Lung (tissue), 12 donors: ENCODE results near the gene OOSP1. TPM values are rescaled to one million over a fixed set of nuclear protein-coding genes. Genes with fewer than 3 reads are reported as not detected.

ENCODE experiments used
- ATAC-seq: fragments of 200-7000 bp; cut with Tn5 transposase; one replicate; pipeline ENCODE4 v1.9.1; 2020; ENCODE audit warnings: moderate number of reproducible peaks; ENCODE audit not compliant: insufficient read depth, low FRiP score
- DNase-seq, 3 donors: peaks; one replicate each; pipeline ENCODE4 v3.0.0-alpha.2; 2013 to 2017
- H3K27ac ChIP-seq, 2 donors: one replicate each; pipeline ENCODE4 v1.5.1; 2013; ENCODE audit warnings: mild to moderate bottlenecking in 2 of 2, moderate library complexity in 2 of 2, control low read depth in 1 of 2, inconsistent platforms in 1 of 2, low read depth in 1 of 2, low read length in 1 of 2
- H3K27me3 ChIP-seq, 3 donors: one replicate each; pipeline ENCODE4 v1.5.1; 2013; ENCODE audit warnings: low read length in 2 of 3; ENCODE audit not compliant: control insufficient read depth in 3 of 3, insufficient read depth in 3 of 3
- H3K36me3 ChIP-seq, 4 donors: one replicate each; pipeline ENCODE4 v1.5.1; 2013; ENCODE audit warnings: low read length in 4 of 4, mild to moderate bottlenecking in 1 of 4, moderate library complexity in 1 of 4; ENCODE audit not compliant: control insufficient read depth in 4 of 4, insufficient read depth in 4 of 4
- H3K4me1 ChIP-seq, 5 donors: one replicate each; pipeline ENCODE4 v1.5.1; 2013; ENCODE audit warnings: low read length in 5 of 5, mild to moderate bottlenecking in 2 of 5, moderate library complexity in 1 of 5; ENCODE audit not compliant: control insufficient read depth in 5 of 5, insufficient read depth in 5 of 5
- H3K4me3 ChIP-seq: one replicate; pipeline ENCODE4 v1.5.1; 2013; ENCODE audit warnings: mild to moderate bottlenecking, control low read depth, moderate library complexity
- H3K9ac ChIP-seq, 2 donors: one replicate each; pipeline ENCODE4 v1.5.1; 2013; ENCODE audit warnings: low read length in 2 of 2, control low read depth in 1 of 2; ENCODE audit not compliant: insufficient read depth in 1 of 2
- H3K9me3 ChIP-seq, 4 donors: one replicate each; pipeline ENCODE4 v1.5.1; 2013; ENCODE audit warnings: low read length in 3 of 4, mild to moderate bottlenecking in 1 of 4, moderate library complexity in 1 of 4; ENCODE audit not compliant: control insufficient read depth in 4 of 4, insufficient read depth in 3 of 4
- CTCF ChIP-seq: IDR thresholded peaks from 2 replicates; pipeline ENCODE4 v1.5.1; 2012; ENCODE audit warnings: mild to moderate bottlenecking; ENCODE audit errors: control extremely low read depth, extremely low read depth
- WGBS, 2 donors: extraction: QIAGEN DNeasy Blood & Tissue Kit; methylation state at CpG; one replicate each; pipeline ENCODE4 v1.1.7; 2013; 5-methylcytosine and 5-hydroxymethylcytosine counted together
- polyA plus RNA-seq, 2 donors: library from polyadenylated mRNA; stranded (reverse); fragments of 200-250 nt; gene quantifications; one replicate each; pipeline ENCODE4 v1.2.1, GENCODE V29; 2013
- total RNA-seq, 2 donors: library from RNA; depleted of rRNA in 1 of 2; stranded (reverse); fragments of >200 nt in 1 of 2; gene quantifications; one replicate each; pipeline ENCODE4 v1.2.1, GENCODE V29; 2014 to 2021
- donor health status: control.
- donor health status: control.
- donor health status: Bipolar disorder and iron deficiency.
- donor health status: healthy.
- donor health status: DM: yes; HTN: yes; CAD: no.

OOSP1 gene
- total and polyA plus RNA-seq, 4 donors = not detected

GRCh38 chr11:59999691-60000090 is 61.5 kb downstream of the OOSP1 start:
- Histone ChIP-seq H3K27ac (no peak overlapping the region), H3K9me3 (peaks cover 0 to 5% (median 0%) of the 10 kb centered on the region in 4 donors), H3K36me3 (no peaks in the 10 kb centered on the region), H3K27me3 (no peaks in the 10 kb centered on the region), H3K4me3 (no peak overlapping the region), H3K4me1 (no peaks in the 10 kb centered on the region), H3K9ac (no peak overlapping the region)
- TF ChIP-seq CTCF = no peak
- ATAC-seq = no peak
- 75 to 81% methylated on average over 4 of the region's 4 CpGs for WGBS, 2 donors
- no peak for DNase-seq

DNA sequence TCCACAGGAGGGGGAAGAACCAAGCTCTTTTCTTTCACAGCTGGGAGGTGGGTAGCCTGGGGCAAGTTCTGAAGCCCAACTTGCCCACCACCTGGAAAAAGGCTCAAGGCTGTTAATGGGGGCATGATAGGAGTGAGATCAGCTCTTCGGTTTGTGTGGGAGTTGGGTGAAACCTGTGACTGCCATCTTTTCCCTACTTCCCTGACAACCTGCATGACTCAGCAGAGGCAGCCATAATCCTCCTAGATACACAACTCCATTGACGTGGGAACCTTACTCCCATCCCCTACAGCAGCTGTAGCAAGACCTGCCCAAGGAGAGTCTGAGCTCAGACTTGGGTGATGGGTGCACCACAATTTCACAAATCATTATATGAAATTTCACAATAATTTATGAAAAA is 65.5 kb downstream of the OOSP1 start:
- Histone ChIP-seq H3K9me3 (peaks cover 0 to 5% (median 0%) of the 10 kb centered on the region in 4 donors), H3K9ac (no peak overlapping the region), H3K27ac (no peak overlapping the region), H3K4me1 (no peaks in the 10 kb centered on the region), H3K27me3 (no peaks in the 10 kb centered on the region), H3K36me3 (no peaks in the 10 kb centered on the region), H3K4me3 (no peak overlapping the region)
- ATAC-seq = no peak
- WGBS, 2 donors = 83 to 85% methylated on average over 2 of the region's 2 CpGs
- TF ChIP-seq CTCF = no peak
- no peak for DNase-seq

- Histone ChIP-seq H3K27me3 (no peaks in the 10 kb centered on the region), H3K9ac (no peak overlapping the region), H3K36me3 (no peaks in the 10 kb centered on the region), H3K4me1 (no peaks in the 10 kb centered on the region), H3K4me3 (no peak overlapping the region), H3K27ac (no peak overlapping the region), H3K9me3 (peaks cover 0 to 5% (median 0%) of the 10 kb centered on the region in 4 donors)
- 97 to 100% methylated on average over 1 of the region's 1 CpG for WGBS, 2 donors
- DNase-seq (no peak), ATAC-seq (no peak)
- TF ChIP-seq CTCF = no peak
Observed at GRCh38 chr11:60005360-60005759, 67.1 kb downstream of the OOSP1 start.

Other genes starting within 250 kb of the OOSP1 start
- gene OR10V1, start 224.6 kb upstream of the OOSP1 start, total RNA-seq = not detected
- not detected for gene OR10V1, start 224.6 kb upstream of the OOSP1 start, polyA plus RNA-seq
- gene STX3, start 183.1 kb upstream of the OOSP1 start, total RNA-seq = 10 to 100 TPM; 48.1 to 61.5 TPM
- gene STX3, start 183.1 kb upstream of the OOSP1 start, polyA plus RNA-seq = 10 to 100 TPM; 38.9 to 46.0 TPM
- 10 to 100 TPM; 38.2 to 39.4 TPM for gene MRPL16, start 127.7 kb upstream of the OOSP1 start, total RNA-seq
- gene MRPL16, start 127.7 kb upstream of the OOSP1 start, polyA plus RNA-seq = 10 to 100 TPM; 40.9 to 54.1 TPM
- not detected for gene CBLIF, start 92.9 kb upstream of the OOSP1 start, total RNA-seq
- gene CBLIF, start 92.9 kb upstream of the OOSP1 start, polyA plus RNA-seq = not detected
- 1 to 10 TPM; 3.0 to 4.4 TPM for gene TCN1, start 71.9 kb upstream of the OOSP1 start, total RNA-seq
- gene TCN1, start 71.9 kb upstream of the OOSP1 start, polyA plus RNA-seq = 1 to 10 TPM in 1 of 2 donors, under 1 TPM in 1; 0.43 to 4.9 TPM
- not detected for gene OOSP3, start 59.6 kb upstream of the OOSP1 start, total RNA-seq
- under 1 TPM; 0.08 to 0.14 TPM for gene OOSP3, start 59.6 kb upstream of the OOSP1 start, polyA plus RNA-seq
- gene OOSP4A, start 25.6 kb downstream of the OOSP1 start, total RNA-seq = under 1 TPM in 1 of 2 donors, not detected in 1; 0.40 TPM
- not detected for gene OOSP4A, start 25.6 kb downstream of the OOSP1 start, polyA plus RNA-seq
- gene OOSP4B, start 78.7 kb downstream of the OOSP1 start, total RNA-seq = not detected
- not detected for gene OOSP4B, start 78.7 kb downstream of the OOSP1 start, polyA plus RNA-seq
- not detected for gene OOSP2, start 102.0 kb downstream of the OOSP1 start, total RNA-seq
- not detected for gene OOSP2, start 102.0 kb downstream of the OOSP1 start, polyA plus RNA-seq
- gene MS4A3, start 118.2 kb downstream of the OOSP1 start, total RNA-seq = 1 to 10 TPM in 1 of 2 donors, under 1 TPM in 1; 0.25 to 6.6 TPM
- 1 to 10 TPM in 1 of 2 donors, under 1 TPM in 1; 0.20 to 2.6 TPM for gene MS4A3, start 118.2 kb downstream of the OOSP1 start, polyA plus RNA-seq
- gene MS4A2, start 150.2 kb downstream of the OOSP1 start, total RNA-seq = 1 to 10 TPM in 1 of 2 donors, under 1 TPM in 1; 0.57 to 8.5 TPM
- under 1 TPM; 0.23 to 0.69 TPM for gene MS4A2, start 150.2 kb downstream of the OOSP1 start, polyA plus RNA-seq
- 100 to 1,000 TPM in 1 of 2 donors, 10 to 100 TPM in 1; 79.7 to 106 TPM for gene MS4A6A, start 244.7 kb downstream of the OOSP1 start, total RNA-seq
- 100 to 1,000 TPM in 1 of 2 donors, 10 to 100 TPM in 1; 36.2 to 163 TPM for gene MS4A6A, start 244.7 kb downstream of the OOSP1 start, polyA plus RNA-seq